SK-N-SH (cell line): ENCODE data around the gene ATOSB. TPM values are rescaled to one million over a fixed set of nuclear protein-coding genes. Genes with fewer than 3 reads are reported as not detected.

Source experiments
- CTCF ChIA-PET: fragments of 300-600, 350-600 bp; formaldehyde crosslinking; extraction: SDS; loops from one replicate; lab custom pipeline; 2021; lab: Yijun Ruan, JAX
- POLR2A ChIA-PET: fragments of 350-600 bp; sonication (Branson Sonifier 250); formaldehyde crosslinking; extraction: SDS; loops from one replicate; lab custom pipeline; 2020; ENCODE audit warnings: antibody characterized with exemption, inconsistent platforms; lab: Yijun Ruan, JAX
- DNase-seq: peaks from one replicate; pipeline ENCODE4 v3.0.0; 2012
- H2AFZ ChIP-seq: fragments of 200-600 bp; sonication (generic); 2 replicates; pipeline ENCODE4 v1.8.1; 2016; ENCODE audit warnings: antibody characterized with exemption, mild to moderate bottlenecking, low read depth
- H3F3A ChIP-seq: fragments of 200-600 bp; sonication (generic); replicated peaks from 2 replicates; pipeline ENCODE3; 2016; ENCODE audit warnings: antibody characterized with exemption, mild to moderate bottlenecking; ENCODE audit not compliant: insufficient read depth
- H3K27ac ChIP-seq, 2 experiments: fragments of 200-500 bp in 1 of 2; fragments of 200-600 bp in 1 of 2; sonication (Bioruptor generic) in 1 of 2; sonication (generic), shearing (Covaris generic) in 1 of 2; 2 replicates each; pipeline versions ENCODE4 v1.5.1 to v1.6.1; 2014 to 2016; ENCODE audit warnings: low read depth in 2 of 2, inconsistent platforms in 1 of 2, low read length in 1 of 2, mild to moderate bottlenecking in 1 of 2, mixed read lengths in 1 of 2
- H3K27me3 ChIP-seq: fragments of 200-600 bp; sonication (generic), shearing (Covaris generic); 2 replicates; pipeline ENCODE4 v1.6.1; 2016; ENCODE audit warnings: mixed run types; ENCODE audit not compliant: insufficient read depth
- H3K36me3 ChIP-seq, 2 experiments: fragments of 200-500 bp in 1 of 2; fragments of 200-600 bp in 1 of 2; sonication (Bioruptor generic) in 1 of 2; sonication (generic) in 1 of 2; replicated peaks in 1 of 2; 2 replicates each; pipeline versions ENCODE3 to v1.5.1; 2014 to 2016; ENCODE audit warnings: low read length in 1 of 2, mild to moderate bottlenecking in 1 of 2; ENCODE audit not compliant: insufficient read depth in 2 of 2, control insufficient read depth in 1 of 2
- H3K4me1 ChIP-seq, 2 experiments: fragments of 200-500 bp in 1 of 2; fragments of 200-600 bp in 1 of 2; sonication (Bioruptor generic) in 1 of 2; sonication (generic), shearing (Covaris generic) in 1 of 2; 2 replicates each; pipeline versions ENCODE4 v1.5.1 to v1.6.1; 2014 to 2016; ENCODE audit warnings: low read depth in 1 of 2, low read length in 1 of 2, mixed run types in 1 of 2; ENCODE audit not compliant: insufficient read depth in 2 of 2, control insufficient read depth in 1 of 2
- H3K4me2 ChIP-seq: fragments of 200-600 bp; sonication (generic), shearing (Covaris generic); 2 replicates; pipeline ENCODE4 v1.6.1; 2017; ENCODE audit warnings: mixed run types
- H3K4me3 ChIP-seq, 2 experiments: fragments of 200-500 bp in 1 of 2; fragments of 200-600 bp in 1 of 2; sonication (Bioruptor generic) in 1 of 2; sonication (generic), shearing (Covaris generic) in 1 of 2; 2 replicates each; pipeline versions ENCODE4 v1.5.1 to v1.8.1; 2014 to 2016; ENCODE audit warnings: low read depth in 2 of 2, inconsistent platforms in 1 of 2, low read length in 1 of 2, mild to moderate bottlenecking in 1 of 2, mixed read lengths in 1 of 2, moderate library complexity in 1 of 2
- H3K79me2 ChIP-seq: fragments of 200-600 bp; sonication (generic); 2 replicates; pipeline ENCODE4 v1.8.1; 2017; ENCODE audit warnings: mild to moderate bottlenecking; ENCODE audit not compliant: insufficient read depth
- H3K9ac ChIP-seq: fragments of 200-600 bp; sonication (generic); 2 replicates; pipeline ENCODE4 v1.6.1; 2017; ENCODE audit warnings: mixed run types
- H3K9me2 ChIP-seq: fragments of 200-600 bp; sonication (generic); 2 replicates; pipeline ENCODE4 v1.6.1; 2017; ENCODE audit warnings: mixed run types
- H3K9me3 ChIP-seq: fragments of 200-600 bp; sonication (generic); 2 replicates; pipeline ENCODE4 v1.6.1; 2017; ENCODE audit warnings: mixed run types, mild to moderate bottlenecking, moderate library complexity
- H4K20me1 ChIP-seq: fragments of 200-600 bp; sonication (generic); 2 replicates; pipeline ENCODE4 v1.6.1; 2017; ENCODE audit warnings: mild to moderate bottlenecking, mixed run types; ENCODE audit not compliant: insufficient read depth
- CHD2 ChIP-seq: fragments of 150-350 bp; IDR thresholded peaks from 2 replicates; pipeline ENCODE4 v1.6.1; 2018; ENCODE audit warnings: low read length; ENCODE audit not compliant: partially characterized antibody
- EP300 ChIP-seq, 2 experiments: IDR thresholded peaks; 2 replicates each; pipeline versions ENCODE4 v1.4.0 to v1.6.1; 2012; ENCODE audit warnings: borderline replicate concordance in 1 of 2, low read depth in 1 of 2, low read length in 1 of 2
- FOSL2 ChIP-seq: IDR thresholded peaks from 2 replicates; pipeline ENCODE4 v1.4.0; 2012; ENCODE audit warnings: low read depth, mild to moderate bottlenecking, moderate library complexity, borderline replicate concordance
- GABPA ChIP-seq: IDR thresholded peaks from 2 replicates; pipeline ENCODE4 v1.4.0; 2012; ENCODE audit warnings: low read depth, mild to moderate bottlenecking
- MEF2A ChIP-seq: IDR thresholded peaks from 2 replicates; pipeline ENCODE4 v1.4.0; 2012; ENCODE audit warnings: low read depth, borderline replicate concordance
- MXI1 ChIP-seq: IDR thresholded peaks from 2 replicates; pipeline ENCODE4 v1.6.1; 2012; ENCODE audit warnings: mild to moderate bottlenecking, low read depth, low read length, improper control_type of control experiment
- NFIC ChIP-seq: IDR thresholded peaks from 2 replicates; pipeline ENCODE4 v1.4.0; 2012; ENCODE audit warnings: borderline replicate concordance
- NRF1 ChIP-seq: IDR thresholded peaks from 2 replicates; pipeline ENCODE4 v1.6.1; 2012; ENCODE audit warnings: low read depth, mild to moderate bottlenecking, low read length
- POLR2AphosphoS5 ChIP-seq: IDR thresholded peaks from 2 replicates; pipeline ENCODE4 v1.6.1; 2012; ENCODE audit warnings: low read depth, low read length
- RAD21 ChIP-seq: IDR thresholded peaks from 2 replicates; pipeline ENCODE4 v1.6.1; 2012; ENCODE audit warnings: mild to moderate bottlenecking, low read length
- RFX5 ChIP-seq: IDR thresholded peaks from 2 replicates; pipeline ENCODE4 v1.6.1; 2012; ENCODE audit warnings: mild to moderate bottlenecking, improper control_type of control experiment, low read length
- RXRA ChIP-seq: IDR thresholded peaks from 2 replicates; pipeline ENCODE4 v1.4.0; 2012; ENCODE audit warnings: low read depth, mild to moderate bottlenecking, borderline replicate concordance
- SIN3A ChIP-seq: IDR thresholded peaks from 2 replicates; pipeline ENCODE4 v1.6.1; 2012; ENCODE audit warnings: low read depth, mild to moderate bottlenecking, low read length, moderate library complexity, borderline replicate concordance
- TAF1 ChIP-seq: IDR thresholded peaks from 2 replicates; pipeline ENCODE4 v1.6.1; 2012; ENCODE audit warnings: low read depth, mild to moderate bottlenecking, low read length, moderate library complexity, borderline replicate concordance
- TCF12 ChIP-seq: IDR thresholded peaks from 2 replicates; pipeline ENCODE4 v1.4.0; 2012
- YY1 ChIP-seq: IDR thresholded peaks from 2 replicates; pipeline ENCODE4 v1.4.0; 2012; ENCODE audit warnings: low read depth, mild to moderate bottlenecking
- WGBS: methylation state at CpG from one replicate; pipeline ENCODE4 v1.1.6; 2017; ENCODE audit warnings: low lambda C conversion rate; 5-methylcytosine and 5-hydroxymethylcytosine counted together
- polyA plus RNA-seq, 3 experiments: library from polyadenylated mRNA; depleted of rRNA; stranded (reverse); fragments of >200 nt; gene quantifications; 2 replicates each; pipeline ENCODE4 v1.2.3, GENCODE V29; 2012
- TF ChIP-seq, protein P1 (sequence below): fragments of 150-350 bp; IDR thresholded peaks from 2 replicates; pipeline ENCODE4 v1.6.1; 2016; ENCODE audit warnings: mild to moderate bottlenecking, low read depth, low read length

The ATOSB gene
- polyA plus RNA-seq, 1 of the 3 experiments (the other 2 are of a cell fraction) = 42.6 TPM

DNA sequence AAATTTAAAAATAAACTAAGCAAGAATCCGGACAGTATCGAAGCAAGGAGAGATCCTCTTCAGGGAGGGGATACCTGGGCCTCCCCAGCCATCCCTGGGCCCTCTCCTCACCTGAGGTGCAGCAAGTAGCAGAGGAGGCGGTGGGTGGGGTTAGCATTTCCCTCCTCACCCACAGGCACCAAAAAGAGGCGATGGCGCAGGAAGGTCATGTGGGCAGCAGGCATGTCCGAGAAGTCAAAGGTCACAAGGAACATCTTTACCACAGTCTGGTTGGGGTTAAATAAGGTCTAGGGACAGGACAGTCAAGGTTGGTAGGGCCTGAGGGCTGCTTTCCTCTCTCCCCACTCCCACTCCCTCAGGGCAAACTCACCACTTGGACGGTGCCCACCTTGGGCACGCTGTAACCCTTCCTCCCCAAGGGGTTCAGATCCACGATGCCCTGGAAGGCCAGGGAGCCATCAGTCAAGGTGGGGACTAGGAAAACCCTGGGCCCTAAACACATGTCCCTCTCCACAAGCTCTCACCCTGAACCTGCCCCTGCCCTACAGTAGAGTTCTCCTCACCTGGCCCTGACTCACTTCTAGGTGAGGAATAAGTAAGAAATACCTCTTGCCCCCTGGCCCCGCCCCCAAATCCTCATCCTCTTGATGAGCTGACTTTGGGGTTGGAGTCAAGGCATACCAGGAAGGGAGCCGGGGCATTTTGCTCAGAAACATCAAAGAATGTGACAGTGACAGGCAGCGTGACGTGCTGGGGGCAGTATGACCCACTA is 9.9 kb downstream of the ATOSB start:
- POLR2A ChIA-PET = interaction anchor here (4.0 kb wide), 1 partner anchor 9 kb away, joined by 35 read pairs; the partner anchor contains the start of gene ATOSB

DNA sequence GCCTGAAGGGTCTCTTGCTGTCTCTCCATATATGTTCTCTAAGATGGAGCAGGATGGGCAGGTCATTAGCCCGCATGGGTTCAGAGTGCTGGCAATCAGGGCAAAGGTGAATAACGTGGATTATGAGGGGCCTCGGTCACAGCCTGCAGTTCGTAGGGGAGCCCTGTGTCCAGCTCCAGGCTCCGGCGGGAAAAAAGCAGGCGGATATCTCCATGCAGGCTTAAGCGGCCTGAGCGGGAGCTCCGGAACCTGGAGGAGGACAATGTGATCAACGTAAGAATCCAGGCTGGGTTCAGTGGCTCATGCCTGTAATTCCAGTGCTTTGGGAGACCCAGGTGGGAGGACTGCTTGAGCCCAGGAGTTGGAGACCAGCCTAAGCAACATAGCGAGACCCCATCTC is 10.5 kb downstream of the ATOSB start:
- WGBS = 94% methylated on average over 11 of the region's 12 CpGs
- H3K27ac ChIP-seq = no peak overlapping the region
- H3K27me3 ChIP-seq = no peaks in the 10 kb centered on the region
- no peaks in the 10 kb centered on the region for H3K9me2 ChIP-seq
- no peak overlapping the region for H2AFZ ChIP-seq
- no peak for DNase-seq
- peaks cover 21 to 29% of the 10 kb centered on the region in 2 experiments; a peak in 3 of 4 replicates for H3K4me1 ChIP-seq
- ChIA-PET CTCF (interaction anchor here (1.0 to 3.8 kb wide), 3 partner anchors 9 to 12 kb away, joined by 3 to 25 read pairs (median 11); partner anchors contain the start of genes ATOSB and PIGO), POLR2A (interaction anchor here (2.4 to 4.0 kb wide), 2 partner anchors 9 to 26 kb away, joined by 29 to 35 read pairs; partner anchors contain the start of genes ATOSB and FANCG)
- no peaks in the 10 kb centered on the region for H3K9me3 ChIP-seq
- no peak overlapping the region for H3K9ac ChIP-seq
- peaks cover 21% of the 10 kb centered on the region for H3F3A ChIP-seq
- H3K4me2 ChIP-seq = no peak overlapping the region
- peaks cover 43% of the 10 kb centered on the region for H3K79me2 ChIP-seq
- H3K36me3 ChIP-seq = peaks cover 31 to 65% of the 10 kb centered on the region in 2 experiments
- no peak for TF ChIP-seq RAD21
- no peak for TF ChIP-seq GABPA
- no peak for TF ChIP-seq TAF1
- TF ChIP-seq NFIC = no peak
- no peak for TF ChIP-seq TCF12
- no peak for TF ChIP-seq FOSL2
- TF ChIP-seq, protein P1, sequence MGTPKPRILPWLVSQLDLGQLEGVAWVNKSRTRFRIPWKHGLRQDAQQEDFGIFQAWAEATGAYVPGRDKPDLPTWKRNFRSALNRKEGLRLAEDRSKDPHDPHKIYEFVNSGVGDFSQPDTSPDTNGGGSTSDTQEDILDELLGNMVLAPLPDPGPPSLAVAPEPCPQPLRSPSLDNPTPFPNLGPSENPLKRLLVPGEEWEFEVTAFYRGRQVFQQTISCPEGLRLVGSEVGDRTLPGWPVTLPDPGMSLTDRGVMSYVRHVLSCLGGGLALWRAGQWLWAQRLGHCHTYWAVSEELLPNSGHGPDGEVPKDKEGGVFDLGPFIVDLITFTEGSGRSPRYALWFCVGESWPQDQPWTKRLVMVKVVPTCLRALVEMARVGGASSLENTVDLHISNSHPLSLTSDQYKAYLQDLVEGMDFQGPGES = no peak
- TF ChIP-seq YY1 = no peak
- TF ChIP-seq POLR2AphosphoS5 = no peak
- TF ChIP-seq SIN3A = no peak
- no peak for TF ChIP-seq CHD2
- no peak for TF ChIP-seq MEF2A
- TF ChIP-seq NRF1 = no peak
- no peak for TF ChIP-seq RXRA
- no peak for TF ChIP-seq RFX5
- H4K20me1 ChIP-seq = peaks cover 16% of the 10 kb centered on the region; the same call in 1 of the 2 replicates
- no peak overlapping the region for H3K4me3 ChIP-seq

More for the DNA sequence above, 9.9 kb downstream of the ATOSB start:
- peaks cover 25 to 59% of the 10 kb centered on the region in 2 experiments for H3K36me3 ChIP-seq
- H3K9me3 ChIP-seq = no peaks in the 10 kb centered on the region
- DNase-seq = no peak
- H3K27me3 ChIP-seq = no peaks in the 10 kb centered on the region
- CTCF ChIA-PET = interaction anchor here (1.0 to 3.8 kb wide), 4 partner anchors 10 to 206 kb away, joined by 3 to 25 read pairs (median 9); partner anchors contain the start of genes ATOSB and PIGO
- TF ChIP-seq EP300 (IDR thresholded peaks at IDR 0.05; ENCODE audit: borderline replicate concordance in 1 of 2, low read depth in 1 of 2, low read length in 1 of 2) (no peak), MXI1 (no peak), MEF2A (no peak), NRF1 (no peak), GABPA (no peak)
- no peak overlapping the region for H3K9ac ChIP-seq
- no peaks in the 10 kb centered on the region for H3K9me2 ChIP-seq
- 92% methylated on average over 13 of the region's 13 CpGs for WGBS
- peaks cover 50% of the 10 kb centered on the region for H3K79me2 ChIP-seq
- H3K4me2 ChIP-seq = no peak overlapping the region
- peaks cover 24 to 35% of the 10 kb centered on the region in 2 experiments for H3K4me1 ChIP-seq
- no peak overlapping the region for H3K27ac ChIP-seq
- H3F3A ChIP-seq = peaks cover 21% of the 10 kb centered on the region
- H4K20me1 ChIP-seq = peaks cover 19% of the 10 kb centered on the region; the same call in 1 of the 2 replicates
- no peak overlapping the region for H3K4me3 ChIP-seq
- H2AFZ ChIP-seq = no peak overlapping the region
